H9 (cell line): ENCODE data around the gene UQCR10. TPM values are rescaled to one million over a fixed set of nuclear protein-coding genes. Genes with fewer than 3 reads are reported as not detected.

Experiments
- DNase-seq: peaks from one replicate; pipeline ENCODE4 v3.0.0-alpha.2; 2017
- H2AFZ ChIP-seq: one replicate; pipeline ENCODE4 v1.6.1; 2013; ENCODE audit warnings: mild to moderate bottlenecking, low read length, control low read depth, moderate library complexity
- H2AK5ac ChIP-seq: 2 replicates; pipeline ENCODE4 v1.6.1; 2013; ENCODE audit warnings: low read length, control low read depth, mixed read lengths; ENCODE audit not compliant: insufficient read length
- H2BK120ac ChIP-seq: one replicate; pipeline ENCODE4 v1.6.1; 2013; ENCODE audit warnings: low read depth, mild to moderate bottlenecking, low read length, control low read depth, inconsistent platforms; ENCODE audit not compliant: poor library complexity, severe bottlenecking
- H2BK12ac ChIP-seq: 2 replicates; pipeline ENCODE4 v1.6.1; 2013; ENCODE audit warnings: low read length, control low read depth, mixed read lengths, low read depth; ENCODE audit not compliant: insufficient read length
- H2BK15ac ChIP-seq: 2 replicates; pipeline ENCODE4 v1.6.1; 2013; ENCODE audit warnings: low read depth, low read length, control low read depth
- H2BK20ac ChIP-seq: one replicate; pipeline ENCODE4 v1.6.1; 2013; ENCODE audit warnings: low read depth, mild to moderate bottlenecking, low read length, control low read depth, inconsistent platforms; ENCODE audit not compliant: poor library complexity, severe bottlenecking
- H2BK5ac ChIP-seq: 2 replicates; pipeline ENCODE4 v1.6.1; 2013; ENCODE audit warnings: low read length, control low read depth, mixed read lengths; ENCODE audit not compliant: insufficient read length
- H3K14ac ChIP-seq: 2 replicates; pipeline ENCODE4 v1.6.1; 2013; ENCODE audit warnings: low read length, control low read depth; ENCODE audit not compliant: insufficient read depth
- H3K18ac ChIP-seq: 2 replicates; pipeline ENCODE4 v1.6.1; 2013; ENCODE audit warnings: low read depth, mild to moderate bottlenecking, mixed read lengths, low read length, control low read depth; ENCODE audit not compliant: insufficient read length
- H3K23ac ChIP-seq: 2 replicates; pipeline ENCODE4 v1.6.1; 2013; ENCODE audit warnings: low read length, control low read depth, mixed read lengths, low read depth; ENCODE audit not compliant: insufficient read length
- H3K23me2 ChIP-seq: 2 replicates; pipeline ENCODE4 v1.6.1; 2013; ENCODE audit warnings: low read depth, mild to moderate bottlenecking, mixed read lengths, low read length, control low read depth; ENCODE audit not compliant: insufficient read length, poor library complexity, severe bottlenecking
- H3K27ac ChIP-seq: 2 replicates; pipeline ENCODE4 v1.5.1; 2013; ENCODE audit warnings: low read length, control low read depth, mixed read lengths, low read depth; ENCODE audit not compliant: insufficient read length
- H3K27me3 ChIP-seq: 2 replicates; pipeline ENCODE4 v1.6.1; 2013; ENCODE audit warnings: low read length, control low read depth, inconsistent platforms; ENCODE audit not compliant: insufficient read depth
- H3K4ac ChIP-seq: 2 replicates; pipeline ENCODE4 v1.6.1; 2013; ENCODE audit warnings: low read depth, mild to moderate bottlenecking, control low read depth, inconsistent platforms, low read length, moderate library complexity
- H3K4me1 ChIP-seq: 2 replicates; pipeline ENCODE4 v1.6.1; 2013; ENCODE audit warnings: low read length, control low read depth, inconsistent platforms; ENCODE audit not compliant: insufficient read depth
- H3K4me2 ChIP-seq: 2 replicates; pipeline ENCODE4 v1.6.1; 2013; ENCODE audit warnings: low read length, control low read depth, mixed read lengths; ENCODE audit not compliant: insufficient read length, insufficient read depth
- H3K56ac ChIP-seq: 2 replicates; pipeline ENCODE4 v1.6.1; 2013; ENCODE audit warnings: low read depth, mild to moderate bottlenecking, mixed read lengths, low read length, control low read depth; ENCODE audit not compliant: insufficient read length
- H3K79me1 ChIP-seq: 2 replicates; pipeline ENCODE4 v1.6.1; 2013; ENCODE audit warnings: low read depth, mild to moderate bottlenecking, moderate library complexity, low read length, control low read depth, inconsistent platforms; ENCODE audit not compliant: insufficient read depth, poor library complexity, severe bottlenecking
- H3K79me2 ChIP-seq: 2 replicates; pipeline ENCODE4 v1.6.1; 2013; ENCODE audit warnings: low read length, control low read depth, inconsistent platforms; ENCODE audit not compliant: insufficient read depth
- H3K9ac ChIP-seq: 2 replicates; pipeline ENCODE4 v1.6.1; 2013; ENCODE audit warnings: low read length, control low read depth, mixed read lengths; ENCODE audit not compliant: insufficient read length; ENCODE audit errors: extremely low read depth
- H3K9me3 ChIP-seq: one replicate; pipeline ENCODE4 v1.6.1; 2013; ENCODE audit warnings: low read depth, low read length, inconsistent platforms; ENCODE audit not compliant: control insufficient read depth
- H3T11ph ChIP-seq: one replicate; pipeline ENCODE4 v1.6.1; 2013; ENCODE audit warnings: mild to moderate bottlenecking, low read length, control low read depth, inconsistent platforms
- H4K20me1 ChIP-seq: one replicate; pipeline ENCODE4 v1.6.1; 2013; ENCODE audit not compliant: control insufficient read depth, insufficient read length, insufficient read depth
- H4K5ac ChIP-seq: 2 replicates; pipeline ENCODE4 v1.6.1; 2013; ENCODE audit warnings: low read depth, mild to moderate bottlenecking, mixed read lengths, low read length, control low read depth; ENCODE audit not compliant: insufficient read length
- H4K8ac ChIP-seq: replicated peaks from 2 replicates; pipeline ENCODE4 v1.6.1; 2013; ENCODE audit warnings: low read length, control low read depth, mixed read lengths, low read depth; ENCODE audit not compliant: insufficient read length
- H4K91ac ChIP-seq: 2 replicates; pipeline ENCODE4 v1.6.1; 2013; ENCODE audit warnings: low read depth, mild to moderate bottlenecking, moderate library complexity, mixed read lengths, low read length, control low read depth; ENCODE audit not compliant: insufficient read length
- H3K27ac Mint-ChIP-seq, 3 experiments: 2 replicates in 2 of 3; 3 replicates in 1 of 3; pipeline ENCODE4 v1.8.0; 2020 to 2021; ENCODE audit warnings: mixed read lengths in 3 of 3, mild to moderate bottlenecking in 1 of 3, moderate library complexity in 1 of 3
- H3K27me3 Mint-ChIP-seq: 2 replicates; pipeline ENCODE4 v1.8.0; 2021; ENCODE audit warnings: low read depth, mild to moderate bottlenecking, moderate library complexity, mixed read lengths
- H3K36me3 Mint-ChIP-seq, 3 experiments: 2 replicates in 2 of 3; 3 replicates in 1 of 3; pipeline ENCODE4 v1.8.0; 2020 to 2021; ENCODE audit warnings: low read depth in 3 of 3, mixed read lengths in 3 of 3; ENCODE audit not compliant: insufficient read depth in 1 of 3
- H3K4me1 Mint-ChIP-seq, 2 experiments: 2 replicates each; pipeline ENCODE4 v1.8.0; 2020; ENCODE audit warnings: mixed read lengths in 2 of 2
- H3K4me3 Mint-ChIP-seq, 2 experiments: 2 replicates in 1 of 2; 3 replicates in 1 of 2; pipeline ENCODE4 v1.8.0; 2020 to 2021; ENCODE audit warnings: mild to moderate bottlenecking in 2 of 2, mixed read lengths in 2 of 2, moderate library complexity in 1 of 2
- H3K9me3 Mint-ChIP-seq, 2 experiments: 2 replicates in 1 of 2; 3 replicates in 1 of 2; pipeline ENCODE4 v1.8.0; 2020; ENCODE audit warnings: mild to moderate bottlenecking in 2 of 2, mixed read lengths in 2 of 2, moderate library complexity in 1 of 2
- WGBS: extraction: QIAGEN DNeasy Blood & Tissue Kit; methylation state at CpG from one replicate; pipeline ENCODE4 v1.1.7; 2013; ENCODE audit warnings: missing lambda C conversion rate, low lambda C conversion rate, mixed read lengths; ENCODE audit not compliant: insufficient read length; ENCODE audit errors: extremely low coverage; 5-methylcytosine and 5-hydroxymethylcytosine counted together
- total RNA-seq: library from RNA; stranded (reverse); gene quantifications from 2 replicates; pipeline ENCODE4 v1.2.1, GENCODE V29; 2021
- TF ChIP-seq, protein P1 (sequence below): fragments of 200-600 bp; sonication (generic); conservative IDR thresholded peaks from 3 replicates; pipeline ENCODE4 v1.8.0; 2021; ENCODE audit warnings: antibody characterized with exemption, mild to moderate bottlenecking

UQCR10 gene
- total RNA-seq, 1 experiment from 2014 or later, result 124 TPM

DNA sequence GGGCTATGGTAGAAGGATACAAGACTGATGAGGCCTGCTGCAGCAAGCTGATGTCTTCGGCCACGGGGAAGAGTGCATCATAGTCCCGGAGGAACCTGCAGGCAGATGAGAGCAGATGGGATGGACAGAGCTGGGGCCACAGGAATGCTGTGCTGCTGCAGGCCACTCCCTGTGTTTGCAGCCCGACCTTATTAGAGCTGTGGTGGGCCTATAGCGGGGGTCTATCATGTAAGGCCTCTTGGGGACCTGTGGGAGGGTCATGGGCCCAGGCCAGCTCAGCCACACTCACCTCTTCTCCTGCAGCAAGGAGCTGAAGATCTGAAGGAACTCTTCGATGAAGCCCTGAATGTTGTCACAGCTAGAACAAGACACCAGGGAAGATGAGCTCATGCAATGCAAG, 39.0 kb downstream of the UQCR10 start:
- no peak overlapping the region for H3K4me2 ChIP-seq
- H3K79me1 ChIP-seq, result no peaks in the 10 kb centered on the region
- no peak overlapping the region for H2BK120ac ChIP-seq
- H3K4me1 ChIP-seq, result no peaks in the 10 kb centered on the region
- Mint-ChIP-seq H3K36me3 (peaks cover 9 to 67% (median 36%) of the 10 kb centered on the region in 3 experiments; a peak in 6 of 7 replicates), H3K4me1 (peaks cover under 1 to 8% of the 10 kb centered on the region in 2 experiments), H3K9me3 (no peaks in the 10 kb centered on the region), H3K27me3 (no peaks in the 10 kb centered on the region), H3K27ac (no peak overlapping the region; a peak in 1 of 7 replicates), H3K4me3 (no peak overlapping the region)
- no peaks in the 10 kb centered on the region for H3K23me2 ChIP-seq
- no peaks in the 10 kb centered on the region for H3K79me2 ChIP-seq
- H3K9me3 ChIP-seq, result no peaks in the 10 kb centered on the region
- TF ChIP-seq, protein P1, sequence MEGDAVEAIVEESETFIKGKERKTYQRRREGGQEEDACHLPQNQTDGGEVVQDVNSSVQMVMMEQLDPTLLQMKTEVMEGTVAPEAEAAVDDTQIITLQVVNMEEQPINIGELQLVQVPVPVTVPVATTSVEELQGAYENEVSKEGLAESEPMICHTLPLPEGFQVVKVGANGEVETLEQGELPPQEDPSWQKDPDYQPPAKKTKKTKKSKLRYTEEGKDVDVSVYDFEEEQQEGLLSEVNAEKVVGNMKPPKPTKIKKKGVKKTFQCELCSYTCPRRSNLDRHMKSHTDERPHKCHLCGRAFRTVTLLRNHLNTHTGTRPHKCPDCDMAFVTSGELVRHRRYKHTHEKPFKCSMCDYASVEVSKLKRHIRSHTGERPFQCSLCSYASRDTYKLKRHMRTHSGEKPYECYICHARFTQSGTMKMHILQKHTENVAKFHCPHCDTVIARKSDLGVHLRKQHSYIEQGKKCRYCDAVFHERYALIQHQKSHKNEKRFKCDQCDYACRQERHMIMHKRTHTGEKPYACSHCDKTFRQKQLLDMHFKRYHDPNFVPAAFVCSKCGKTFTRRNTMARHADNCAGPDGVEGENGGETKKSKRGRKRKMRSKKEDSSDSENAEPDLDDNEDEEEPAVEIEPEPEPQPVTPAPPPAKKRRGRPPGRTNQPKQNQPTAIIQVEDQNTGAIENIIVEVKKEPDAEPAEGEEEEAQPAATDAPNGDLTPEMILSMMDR, result no peak
- no peak overlapping the region for H2BK5ac ChIP-seq
- H4K20me1 ChIP-seq, result no peaks in the 10 kb centered on the region
- H3K9ac ChIP-seq, result no peak overlapping the region
- H3K18ac ChIP-seq, result no peak overlapping the region
- no CpG with 5 or more reads among the region's 6 CpGs for WGBS
- DNase-seq, result no peak
- H2AFZ ChIP-seq, result no peak overlapping the region
- H3K27me3 ChIP-seq, result no peaks in the 10 kb centered on the region
- H2BK12ac ChIP-seq, result no peak overlapping the region
- no peak overlapping the region for H3K27ac ChIP-seq
- no peak overlapping the region for H3K56ac ChIP-seq
- no peak overlapping the region for H3K4ac ChIP-seq
- H4K91ac ChIP-seq, result no peak overlapping the region
- no peak overlapping the region for H3T11ph ChIP-seq
- H2BK20ac ChIP-seq, result no peak overlapping the region
- H4K8ac ChIP-seq, result no peak overlapping the region
- no peak overlapping the region for H4K5ac ChIP-seq
- no peak overlapping the region for H2AK5ac ChIP-seq
- no peak overlapping the region for H2BK15ac ChIP-seq
- H3K23ac ChIP-seq, result no peak overlapping the region
- H3K14ac ChIP-seq, result no peak overlapping the region
